ENCODE measurements around the gene MTM1. TPM values are rescaled to one million over a fixed set of nuclear protein-coding genes. Genes with fewer than 3 reads are reported as not detected.

MTM1 gene
- total RNA-seq, 1 donor = 9.8 TPM

- no peak overlapping the region for H2AFZ ChIP-seq (ENCODE audit: low read length)
- no peak overlapping the region for H3K4me2 ChIP-seq (ENCODE audit: insufficient read depth, low read length)
- no peak for DNase-seq (ENCODE audit: insufficient read length, low spot score, missing footprints)
- no peak for TF ChIP-seq CTCF (IDR thresholded peaks at IDR 0.05; ENCODE audit: extremely low read depth, low read depth, low read length)
- H3K9me3 ChIP-seq (ENCODE audit: low read depth, low read length) = no peaks in the 10 kb centered on the region
- no peaks in the 10 kb centered on the region for H3K79me2 ChIP-seq (ENCODE audit: insufficient read depth, low read length)
- H4K20me1 ChIP-seq (ENCODE audit: insufficient read depth, low read length) = no peaks in the 10 kb centered on the region
- no peaks in the 10 kb centered on the region for H3K4me1 ChIP-seq (ENCODE audit: insufficient read depth, low read length)
- H3K27ac ChIP-seq (ENCODE audit: low read depth, low read length) = no peak overlapping the region
- no peak overlapping the region for H3K4me3 ChIP-seq (ENCODE audit: insufficient read depth, low read length)
- no peaks in the 10 kb centered on the region for H3K36me3 ChIP-seq (ENCODE audit: insufficient read depth, low read length)
- H3K27me3 ChIP-seq (ENCODE audit: insufficient read depth, low read length) = no peaks in the 10 kb centered on the region
These were observed 48.4 kb downstream of the MTM1 start for GRCh38 chrX:150616863-150617198.

- no peak for TF ChIP-seq CTCF (IDR thresholded peaks at IDR 0.05; ENCODE audit: extremely low read depth, low read depth, low read length)
These were observed 53.2 kb downstream of the MTM1 start for GRCh38 chrX:150621652-150622051.

GRCh38 chrX:150623583-150623982 is 55.2 kb downstream of the MTM1 start:
- Histone ChIP-seq H3K27me3 (ENCODE audit: insufficient read depth, low read length) (no peaks in the 10 kb centered on the region), H4K20me1 (ENCODE audit: insufficient read depth, low read length) (no peaks in the 10 kb centered on the region), H3K79me2 (ENCODE audit: insufficient read depth, low read length) (no peaks in the 10 kb centered on the region), H3K9me3 (ENCODE audit: low read depth, low read length) (no peaks in the 10 kb centered on the region), H2AFZ (ENCODE audit: low read length) (no peak overlapping the region), H3K4me3 (ENCODE audit: insufficient read depth, low read length) (no peak overlapping the region), H3K4me2 (ENCODE audit: insufficient read depth, low read length) (no peak overlapping the region), H3K4me1 (ENCODE audit: insufficient read depth, low read length) (no peaks in the 10 kb centered on the region), H3K27ac (ENCODE audit: low read depth, low read length) (no peak overlapping the region), H3K36me3 (ENCODE audit: insufficient read depth, low read length) (peaks cover 6% of the 10 kb centered on the region)
- no peak for DNase-seq (ENCODE audit: insufficient read length, low spot score, missing footprints)
- TF ChIP-seq CTCF (IDR thresholded peaks at IDR 0.05; ENCODE audit: extremely low read depth, low read depth, low read length) = no peak

More at GRCh38 chrX:150621652-150622051, 53.2 kb downstream of the MTM1 start:
- Histone ChIP-seq H4K20me1 (ENCODE audit: insufficient read depth, low read length) (no peaks in the 10 kb centered on the region), H3K4me2 (ENCODE audit: insufficient read depth, low read length) (no peak overlapping the region), H3K79me2 (ENCODE audit: insufficient read depth, low read length) (no peaks in the 10 kb centered on the region), H3K9me3 (ENCODE audit: low read depth, low read length) (no peaks in the 10 kb centered on the region), H3K4me3 (ENCODE audit: insufficient read depth, low read length) (no peak overlapping the region), H3K4me1 (ENCODE audit: insufficient read depth, low read length) (no peaks in the 10 kb centered on the region), H3K27ac (ENCODE audit: low read depth, low read length) (no peak overlapping the region), H3K36me3 (ENCODE audit: insufficient read depth, low read length) (peaks cover 6% of the 10 kb centered on the region), H2AFZ (ENCODE audit: low read length) (no peak overlapping the region), H3K27me3 (ENCODE audit: insufficient read depth, low read length) (no peaks in the 10 kb centered on the region)
- no peak for DNase-seq (ENCODE audit: insufficient read length, low spot score, missing footprints)

GRCh38 chrX:150625097-150625496 is 56.7 kb downstream of the MTM1 start:
- peaks cover 6% of the 10 kb centered on the region for H3K36me3 ChIP-seq (ENCODE audit: insufficient read depth, low read length)
- no peak overlapping the region for H3K4me3 ChIP-seq (ENCODE audit: insufficient read depth, low read length)
- H3K4me1 ChIP-seq (ENCODE audit: insufficient read depth, low read length) = no peaks in the 10 kb centered on the region
- H3K4me2 ChIP-seq (ENCODE audit: insufficient read depth, low read length) = no peak overlapping the region
- H3K27ac ChIP-seq (ENCODE audit: low read depth, low read length) = no peak overlapping the region
- no peaks in the 10 kb centered on the region for H3K79me2 ChIP-seq (ENCODE audit: insufficient read depth, low read length)
- TF ChIP-seq CTCF (IDR thresholded peaks at IDR 0.05; ENCODE audit: extremely low read depth, low read depth, low read length) = no peak
- no peaks in the 10 kb centered on the region for H3K27me3 ChIP-seq (ENCODE audit: insufficient read depth, low read length)
- H3K9me3 ChIP-seq (ENCODE audit: low read depth, low read length) = no peaks in the 10 kb centered on the region
- H2AFZ ChIP-seq (ENCODE audit: low read length) = no peak overlapping the region
- H4K20me1 ChIP-seq (ENCODE audit: insufficient read depth, low read length) = no peaks in the 10 kb centered on the region
- DNase-seq (ENCODE audit: insufficient read length, low spot score, missing footprints) = no peak
